HEK293 (cell line): ENCODE measurements around the gene GTF2H4.

Experiments used
- CTCF ChIA-PET: fragments of 350-600 bp; formaldehyde crosslinking; extraction: SDS; loops from one replicate; lab custom pipeline; 2021; ENCODE audit warnings: antibody characterized with exemption; lab: Yijun Ruan, JAX
- POLR2A ChIA-PET: fragments of 300-600 bp; formaldehyde crosslinking; extraction: SDS; loops from one replicate; lab custom pipeline; 2020; ENCODE audit warnings: antibody characterized with exemption, inconsistent platforms; lab: Yijun Ruan, JAX
- H3K27ac ChIP-seq: fragments of 200-500 bp; sonication (Bioruptor generic); 2 replicates; pipeline ENCODE4 v1.5.1; 2014; ENCODE audit warnings: low read depth, low read length, control low read depth, inconsistent platforms; ENCODE audit errors: extremely low read depth
- H3K36me3 ChIP-seq, 2 experiments: fragments of 200-500 bp in 1 of 2; sonication (Bioruptor generic) in 1 of 2; 1 replicate in 1 of 2; 2 replicates in 1 of 2; pipeline ENCODE4 v1.5.1; 2014 to 2017; ENCODE audit warnings: inconsistent platforms in 2 of 2, low read length in 2 of 2; ENCODE audit not compliant: control insufficient read depth in 2 of 2, insufficient read depth in 1 of 2
- H3K4me1 ChIP-seq: fragments of 200-500 bp; sonication (Bioruptor generic); 2 replicates; pipeline ENCODE4 v1.5.1; 2014; ENCODE audit warnings: mild to moderate bottlenecking, low read length, inconsistent platforms; ENCODE audit not compliant: control insufficient read depth, insufficient read depth
- H3K4me3 ChIP-seq: 2 replicates; pipeline ENCODE4 v1.5.1; 2011; ENCODE audit warnings: low read depth, mild to moderate bottlenecking, control low read depth, low read length, moderate library complexity
- H3K9me3 ChIP-seq: fragments of 200-500 bp; sonication (Bioruptor generic); 2 replicates; pipeline ENCODE4 v1.5.1; 2014; ENCODE audit warnings: low read depth, low read length, inconsistent platforms; ENCODE audit not compliant: control insufficient read depth, insufficient read depth
- EGR2 ChIP-seq: fragments of 450-650 bp; formaldehyde crosslinking; IDR thresholded peaks from 2 replicates; pipeline ENCODE4 v1.5.1; 2016; ENCODE audit warnings: low read depth, missing biosample characterization, missing genetic modification characterization
- GLI2 ChIP-seq: fragments of 450-650 bp; formaldehyde crosslinking; IDR thresholded peaks from 2 replicates; pipeline ENCODE4; 2017; ENCODE audit warnings: missing biosample characterization, missing genetic modification characterization, low read depth, borderline replicate concordance
- GLIS1 ChIP-seq: fragments of 450-650 bp; formaldehyde crosslinking; IDR thresholded peaks from 2 replicates; pipeline ENCODE4 v1.5.1; 2016; ENCODE audit warnings: missing biosample characterization, missing genetic modification characterization
- MZF1 ChIP-seq: fragments of 450-650 bp; formaldehyde crosslinking; IDR thresholded peaks from 2 replicates; pipeline ENCODE4 v1.5.1; 2017; ENCODE audit warnings: missing biosample characterization, missing genetic modification characterization, borderline replicate concordance
- REPIN1 ChIP-seq: fragments of 450-650 bp; formaldehyde crosslinking; IDR thresholded peaks from 2 replicates; pipeline ENCODE4 v1.5.1; 2017; ENCODE audit warnings: missing biosample characterization, missing genetic modification characterization, low read depth
- SP7 ChIP-seq: fragments of 450-650 bp; formaldehyde crosslinking; IDR thresholded peaks from 2 replicates; pipeline ENCODE4 v1.5.1; 2016; ENCODE audit warnings: missing biosample characterization, missing genetic modification characterization
- TCF7L2 ChIP-seq: IDR thresholded peaks from 2 replicates; pipeline ENCODE4 v1.6.1; 2011; ENCODE audit warnings: low read depth, mild to moderate bottlenecking, inconsistent platforms, low read length, moderate library complexity, borderline replicate concordance
- ZEB2 ChIP-seq: fragments of 450-650 bp; formaldehyde crosslinking; IDR thresholded peaks from 2 replicates; pipeline ENCODE4 v1.5.1; 2016; ENCODE audit warnings: missing biosample characterization, missing genetic modification characterization
- ZFP41 ChIP-seq: fragments of 450-650 bp; formaldehyde crosslinking; IDR thresholded peaks from 2 replicates; pipeline ENCODE4 v1.5.1; 2016; ENCODE audit warnings: missing biosample characterization, missing genetic modification characterization, borderline replicate concordance
- ZFP69B ChIP-seq: fragments of 450-650 bp; formaldehyde crosslinking; IDR thresholded peaks from 2 replicates; pipeline ENCODE4 v1.5.1; 2016; ENCODE audit warnings: missing biosample characterization, missing genetic modification characterization
- ZNF140 ChIP-seq: fragments of 450-650 bp; formaldehyde crosslinking; IDR thresholded peaks from 2 replicates; pipeline ENCODE4 v1.5.1; 2016; ENCODE audit warnings: missing biosample characterization, missing genetic modification characterization
- ZNF16 ChIP-seq: fragments of 450-650 bp; formaldehyde crosslinking; IDR thresholded peaks from 2 replicates; pipeline ENCODE4 v1.5.1; 2016; ENCODE audit warnings: low read depth, missing biosample characterization, missing genetic modification characterization
- ZNF202 ChIP-seq: fragments of 450-650 bp; formaldehyde crosslinking; IDR thresholded peaks from 2 replicates; pipeline ENCODE4 v1.5.1; 2016; ENCODE audit warnings: missing biosample characterization, missing genetic modification characterization, borderline replicate concordance
- ZNF214 ChIP-seq: fragments of 450-650 bp; formaldehyde crosslinking; IDR thresholded peaks from 2 replicates; pipeline ENCODE4 v1.5.1; 2017; ENCODE audit warnings: missing biosample characterization, mild to moderate bottlenecking, missing genetic modification characterization, borderline replicate concordance
- ZNF223 ChIP-seq: fragments of 450-650 bp; formaldehyde crosslinking; IDR thresholded peaks from 2 replicates; pipeline ENCODE4 v1.5.1; 2016; ENCODE audit warnings: missing biosample characterization, missing genetic modification characterization
- ZNF239 ChIP-seq: fragments of 450-650 bp; formaldehyde crosslinking; IDR thresholded peaks from 2 replicates; pipeline ENCODE4 v1.5.1; 2016; ENCODE audit warnings: missing biosample characterization, missing genetic modification characterization
- ZNF292 ChIP-seq: fragments of 450-650 bp; formaldehyde crosslinking; IDR thresholded peaks from 2 replicates; pipeline ENCODE4 v1.5.1; 2016; ENCODE audit warnings: low read depth, missing biosample characterization, missing genetic modification characterization, borderline replicate concordance
- ZNF324 ChIP-seq: fragments of 450-650 bp; formaldehyde crosslinking; IDR thresholded peaks from 2 replicates; pipeline ENCODE4 v1.5.1; 2016; ENCODE audit warnings: missing biosample characterization, missing genetic modification characterization
- ZNF366 ChIP-seq: fragments of 450-650 bp; formaldehyde crosslinking; conservative IDR thresholded peaks from 2 replicates; pipeline ENCODE4 v1.5.1; 2016; ENCODE audit warnings: missing biosample characterization, missing genetic modification characterization
- ZNF394 ChIP-seq: fragments of 450-650 bp; formaldehyde crosslinking; IDR thresholded peaks from 2 replicates; pipeline ENCODE4 v1.5.1; 2016; ENCODE audit warnings: missing biosample characterization, missing genetic modification characterization, mild to moderate bottlenecking, moderate library complexity, borderline replicate concordance
- ZNF416 ChIP-seq: fragments of 450-650 bp; formaldehyde crosslinking; IDR thresholded peaks from 2 replicates; pipeline ENCODE4 v1.5.1; 2016; ENCODE audit warnings: missing biosample characterization, missing genetic modification characterization
- ZNF501 ChIP-seq: fragments of 450-650 bp; formaldehyde crosslinking; IDR thresholded peaks from 2 replicates; pipeline ENCODE4 v1.5.1; 2016; ENCODE audit warnings: missing biosample characterization, missing genetic modification characterization
- ZNF561 ChIP-seq: fragments of 450-650 bp; IDR thresholded peaks from 2 replicates; pipeline ENCODE4 v1.5.1; 2018; ENCODE audit warnings: missing biosample characterization, missing genetic modification characterization, borderline replicate concordance
- ZNF621 ChIP-seq: fragments of 450-650 bp; formaldehyde crosslinking; IDR thresholded peaks from 2 replicates; pipeline ENCODE4 v1.5.1; 2017; ENCODE audit warnings: missing biosample characterization, missing genetic modification characterization
- ZNF654 ChIP-seq: fragments of 450-650 bp; formaldehyde crosslinking; IDR thresholded peaks from 2 replicates; pipeline ENCODE4 v1.5.1; 2016; ENCODE audit warnings: low read depth, missing biosample characterization, missing genetic modification characterization
- ZSCAN30 ChIP-seq: fragments of 450-650 bp; IDR thresholded peaks from 2 replicates; pipeline ENCODE4 v1.5.1; 2018; ENCODE audit warnings: missing biosample characterization, mild to moderate bottlenecking, missing genetic modification characterization, moderate library complexity
- ZXDB ChIP-seq: fragments of 450-650 bp; formaldehyde crosslinking; IDR thresholded peaks from 2 replicates; pipeline ENCODE4 v1.5.1; 2016; ENCODE audit warnings: missing biosample characterization, missing genetic modification characterization
- TF ChIP-seq, protein P1 (sequence below): fragments of 450-650 bp; IDR thresholded peaks from 2 replicates; pipeline ENCODE4 v1.5.1; 2018; ENCODE audit warnings: missing biosample characterization, missing genetic modification characterization
- TF ChIP-seq, protein P2 (sequence below): fragments of 450-650 bp; formaldehyde crosslinking; IDR thresholded peaks from 2 replicates; pipeline ENCODE4 v1.5.1; 2016; ENCODE audit warnings: missing biosample characterization, missing genetic modification characterization
- TF ChIP-seq, protein P3 (sequence below): fragments of 450-650 bp; IDR thresholded peaks from 2 replicates; pipeline ENCODE4 v1.5.1; 2018; ENCODE audit warnings: missing biosample characterization, mild to moderate bottlenecking, missing genetic modification characterization
- TF ChIP-seq, protein P4 (sequence below): fragments of 450-650 bp; formaldehyde crosslinking; IDR thresholded peaks from 2 replicates; pipeline ENCODE4 v1.5.1; 2016; ENCODE audit warnings: missing biosample characterization, missing genetic modification characterization

GTF2H4 gene

DNA sequence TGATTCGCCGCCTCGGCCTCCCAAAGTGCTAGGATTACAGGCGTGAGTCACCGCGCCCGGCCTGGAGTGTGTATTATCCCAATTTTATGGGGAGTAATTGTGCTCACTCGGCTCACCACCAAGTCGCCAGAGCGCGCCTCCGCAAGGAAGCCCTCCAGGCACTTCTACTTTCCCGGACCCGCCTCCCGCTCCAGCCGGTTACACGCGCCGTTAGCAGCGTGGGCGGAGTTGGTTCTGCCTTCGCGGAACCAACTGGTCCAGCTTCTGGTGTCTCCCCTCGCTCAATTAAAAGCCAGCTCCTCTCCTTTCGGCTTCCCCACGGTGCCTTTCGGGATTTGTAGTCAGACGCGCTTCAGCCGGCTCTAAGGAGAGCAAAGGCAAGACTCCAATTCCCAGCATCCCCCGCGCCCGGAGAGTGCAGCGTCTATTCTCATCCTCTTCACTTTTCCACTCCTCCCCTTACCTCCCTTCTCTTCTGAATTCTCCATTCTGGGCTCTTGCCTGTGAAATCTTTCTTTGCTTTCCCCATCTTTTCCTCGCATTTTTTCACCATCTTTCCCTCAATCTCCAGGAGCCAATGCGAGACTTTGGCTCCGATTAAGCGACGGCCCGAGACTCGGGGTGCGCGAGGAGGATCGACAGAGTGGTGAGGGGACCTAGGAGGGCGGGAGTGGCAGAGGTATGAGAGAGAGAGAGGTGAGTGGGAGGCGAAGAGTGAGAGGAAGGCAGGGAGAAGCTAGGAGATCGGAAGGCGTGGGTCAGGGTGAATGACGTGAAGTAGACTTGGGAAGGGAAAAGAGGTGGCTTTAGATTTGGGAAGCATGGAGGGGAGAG lies at the start of gene GTF2H4:
Gene GTF2H4, plus strand, starts transcription at position 450 of the 834 bp plus-strand sequence.
- Histone ChIP-seq H3K36me3 (peaks cover 6 to 37% of the 10 kb centered on the region in 2 experiments; a peak in 2 of 3 replicates), H3K9me3 (no peaks in the 10 kb centered on the region), H3K4me1 (no peaks in the 10 kb centered on the region; the same call in 1 of the 2 replicates), H3K4me3 (peak within 1 kb of the TSS; percentile 91), H3K27ac (peak within 1 kb of the TSS; percentile 61)
- CTCF ChIA-PET, result interaction anchor here (0.6 to 3.1 kb wide), 8 partner anchors 31 to 389 kb away, joined by 3 to 13 read pairs (median 5); no protein-coding TSS in a partner anchor
- POLR2A ChIA-PET, result interaction anchor here (0.6 to 1.7 kb wide), 12 partner anchors 19 to 919 kb away, joined by 3 to 6 read pairs (median 4); partner anchors contain the start of genes DDR1, HSPA1B, MDC1 and NRM
- TF ChIP-seq ZNF366 (tag by site-specific recombination) (peak; percentile 99), ZNF416 (0 out of 2 replicates have a peak, but pooled peaks have one; percentile 19), ZNF394 (tag by site-specific recombination) (peak; percentile 96), ZEB2 (tag by site-specific recombination) (peak; percentile 98), MZF1 (tag by site-specific recombination) (peak; percentile 68; the same call in 1 of the 2 replicates), ZNF654 (tag by site-specific recombination) (peak; percentile 17; the same call in 1 of the 2 replicates), ZFP41 (no peak), SP7 (tag by site-specific recombination) (peak; percentile 97), TCF7L2 (no peak), ZNF214 (tag by site-specific recombination) (no peak), GLI2 (tag by site-specific recombination) (no peak; the same call in 1 of the 2 replicates), REPIN1 (tag by site-specific recombination) (peak; percentile 92), ZFP69B (peak; percentile 89), EGR2 (tag by site-specific recombination) (peak; percentile 93), ZNF501 (tag by site-specific recombination) (peak; percentile 99), ZSCAN30 (tag by site-specific recombination) (peak; percentile 96), ZNF292 (no peak), ZNF16 (peak; percentile 93), ZNF324 (tag by site-specific recombination) (peak; percentile 95), ZNF239 (tag by site-specific recombination) (no peak; the same call in 1 of the 2 replicates), ZNF140 (tag by site-specific recombination) (no peak), ZXDB (tag by site-specific recombination) (peak; percentile 99), ZNF621 (no peak), ZNF202 (tag by site-specific recombination) (no peak), ZNF223 (tag by site-specific recombination) (peak; percentile 71; the same call in 1 of the 2 replicates), GLIS1 (tag by site-specific recombination) (peak; percentile 88), ZNF561 (tag by site-specific recombination) (peak; percentile 99)
- TF ChIP-seq, protein P1, sequence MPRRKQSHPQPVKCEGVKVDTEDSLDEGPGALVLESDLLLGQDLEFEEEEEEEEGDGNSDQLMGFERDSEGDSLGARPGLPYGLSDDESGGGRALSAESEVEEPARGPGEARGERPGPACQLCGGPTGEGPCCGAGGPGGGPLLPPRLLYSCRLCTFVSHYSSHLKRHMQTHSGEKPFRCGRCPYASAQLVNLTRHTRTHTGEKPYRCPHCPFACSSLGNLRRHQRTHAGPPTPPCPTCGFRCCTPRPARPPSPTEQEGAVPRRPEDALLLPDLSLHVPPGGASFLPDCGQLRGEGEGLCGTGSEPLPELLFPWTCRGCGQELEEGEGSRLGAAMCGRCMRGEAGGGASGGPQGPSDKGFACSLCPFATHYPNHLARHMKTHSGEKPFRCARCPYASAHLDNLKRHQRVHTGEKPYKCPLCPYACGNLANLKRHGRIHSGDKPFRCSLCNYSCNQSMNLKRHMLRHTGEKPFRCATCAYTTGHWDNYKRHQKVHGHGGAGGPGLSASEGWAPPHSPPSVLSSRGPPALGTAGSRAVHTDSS (tag by site-specific recombination), result peak; percentile 56; the same call in 1 of the 2 replicates
- TF ChIP-seq, protein P2, sequence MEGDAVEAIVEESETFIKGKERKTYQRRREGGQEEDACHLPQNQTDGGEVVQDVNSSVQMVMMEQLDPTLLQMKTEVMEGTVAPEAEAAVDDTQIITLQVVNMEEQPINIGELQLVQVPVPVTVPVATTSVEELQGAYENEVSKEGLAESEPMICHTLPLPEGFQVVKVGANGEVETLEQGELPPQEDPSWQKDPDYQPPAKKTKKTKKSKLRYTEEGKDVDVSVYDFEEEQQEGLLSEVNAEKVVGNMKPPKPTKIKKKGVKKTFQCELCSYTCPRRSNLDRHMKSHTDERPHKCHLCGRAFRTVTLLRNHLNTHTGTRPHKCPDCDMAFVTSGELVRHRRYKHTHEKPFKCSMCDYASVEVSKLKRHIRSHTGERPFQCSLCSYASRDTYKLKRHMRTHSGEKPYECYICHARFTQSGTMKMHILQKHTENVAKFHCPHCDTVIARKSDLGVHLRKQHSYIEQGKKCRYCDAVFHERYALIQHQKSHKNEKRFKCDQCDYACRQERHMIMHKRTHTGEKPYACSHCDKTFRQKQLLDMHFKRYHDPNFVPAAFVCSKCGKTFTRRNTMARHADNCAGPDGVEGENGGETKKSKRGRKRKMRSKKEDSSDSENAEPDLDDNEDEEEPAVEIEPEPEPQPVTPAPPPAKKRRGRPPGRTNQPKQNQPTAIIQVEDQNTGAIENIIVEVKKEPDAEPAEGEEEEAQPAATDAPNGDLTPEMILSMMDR (tag by site-specific recombination), result peak; percentile 52; the same call in 1 of the 2 replicates
- TF ChIP-seq, protein P3, sequence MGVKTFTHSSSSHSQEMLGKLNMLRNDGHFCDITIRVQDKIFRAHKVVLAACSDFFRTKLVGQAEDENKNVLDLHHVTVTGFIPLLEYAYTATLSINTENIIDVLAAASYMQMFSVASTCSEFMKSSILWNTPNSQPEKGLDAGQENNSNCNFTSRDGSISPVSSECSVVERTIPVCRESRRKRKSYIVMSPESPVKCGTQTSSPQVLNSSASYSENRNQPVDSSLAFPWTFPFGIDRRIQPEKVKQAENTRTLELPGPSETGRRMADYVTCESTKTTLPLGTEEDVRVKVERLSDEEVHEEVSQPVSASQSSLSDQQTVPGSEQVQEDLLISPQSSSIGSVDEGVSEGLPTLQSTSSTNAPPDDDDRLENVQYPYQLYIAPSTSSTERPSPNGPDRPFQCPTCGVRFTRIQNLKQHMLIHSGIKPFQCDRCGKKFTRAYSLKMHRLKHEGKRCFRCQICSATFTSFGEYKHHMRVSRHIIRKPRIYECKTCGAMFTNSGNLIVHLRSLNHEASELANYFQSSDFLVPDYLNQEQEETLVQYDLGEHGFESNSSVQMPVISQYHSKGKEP (tag by site-specific recombination), result peak; percentile 66
- TF ChIP-seq, protein P4, sequence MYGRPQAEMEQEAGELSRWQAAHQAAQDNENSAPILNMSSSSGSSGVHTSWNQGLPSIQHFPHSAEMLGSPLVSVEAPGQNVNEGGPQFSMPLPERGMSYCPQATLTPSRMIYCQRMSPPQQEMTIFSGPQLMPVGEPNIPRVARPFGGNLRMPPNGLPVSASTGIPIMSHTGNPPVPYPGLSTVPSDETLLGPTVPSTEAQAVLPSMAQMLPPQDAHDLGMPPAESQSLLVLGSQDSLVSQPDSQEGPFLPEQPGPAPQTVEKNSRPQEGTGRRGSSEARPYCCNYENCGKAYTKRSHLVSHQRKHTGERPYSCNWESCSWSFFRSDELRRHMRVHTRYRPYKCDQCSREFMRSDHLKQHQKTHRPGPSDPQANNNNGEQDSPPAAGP (tag by site-specific recombination), result peak; percentile 98
